Activated naive CD8-positive, alpha-beta T cell treated with anti-CD3 and anti-CD28 coated beads, Interleukin-2, amount 10 ng/mL, durations not matched to agents 7 days and 5 days (primary cell): ENCODE measurements around the gene ZNF346. TPM values are rescaled to one million over a fixed set of nuclear protein-coding genes. Genes with fewer than 3 reads are reported as not detected.

ENCODE experiments used
- ATAC-seq: fragments of 150-1000 bp; cut with Tn5 transposase; one replicate; pipeline ENCODE4 v1.10.0; 2021; ENCODE audit warnings: low read depth, moderate library complexity
- POLR2A ChIA-PET: fragments of 350-600 bp; sonication (Branson Sonifier 250); formaldehyde crosslinking; loops from one replicate; lab custom pipeline; 2021; ENCODE audit warnings: antibody characterized with exemption; lab: Charles Lee
- DNase-seq: peaks from one replicate; pipeline ENCODE4 v3.0.0; 2021
- H3K27ac Mint-ChIP-seq: one replicate; pipeline ENCODE4 v1.8.0; 2022; ENCODE audit warnings: mild to moderate bottlenecking, mixed read lengths
- H3K27me3 Mint-ChIP-seq: one replicate; pipeline ENCODE4 v1.8.0; 2022; ENCODE audit warnings: mild to moderate bottlenecking, moderate library complexity, mixed read lengths
- H3K36me3 Mint-ChIP-seq: one replicate; pipeline ENCODE4 v1.8.0; 2021; ENCODE audit warnings: mild to moderate bottlenecking, mixed read lengths
- H3K4me1 Mint-ChIP-seq: one replicate; pipeline ENCODE4 v1.8.0; 2021; ENCODE audit warnings: mixed read lengths
- H3K4me3 Mint-ChIP-seq: one replicate; pipeline ENCODE4 v1.8.0; 2022; ENCODE audit warnings: mild to moderate bottlenecking, moderate library complexity, mixed read lengths
- H3K9me3 Mint-ChIP-seq: one replicate; pipeline ENCODE4 v1.8.0; 2021; ENCODE audit warnings: mixed read lengths
- total RNA-seq, 2 experiments: library from RNA; stranded (reverse); gene quantifications; one replicate each; pipeline ENCODE4 v1.2.3, GENCODE V29; 2021

Gene ZNF346
- total RNA-seq, 2 experiments from 2014 or later: 21.7 to 30.7 TPM

DNA sequence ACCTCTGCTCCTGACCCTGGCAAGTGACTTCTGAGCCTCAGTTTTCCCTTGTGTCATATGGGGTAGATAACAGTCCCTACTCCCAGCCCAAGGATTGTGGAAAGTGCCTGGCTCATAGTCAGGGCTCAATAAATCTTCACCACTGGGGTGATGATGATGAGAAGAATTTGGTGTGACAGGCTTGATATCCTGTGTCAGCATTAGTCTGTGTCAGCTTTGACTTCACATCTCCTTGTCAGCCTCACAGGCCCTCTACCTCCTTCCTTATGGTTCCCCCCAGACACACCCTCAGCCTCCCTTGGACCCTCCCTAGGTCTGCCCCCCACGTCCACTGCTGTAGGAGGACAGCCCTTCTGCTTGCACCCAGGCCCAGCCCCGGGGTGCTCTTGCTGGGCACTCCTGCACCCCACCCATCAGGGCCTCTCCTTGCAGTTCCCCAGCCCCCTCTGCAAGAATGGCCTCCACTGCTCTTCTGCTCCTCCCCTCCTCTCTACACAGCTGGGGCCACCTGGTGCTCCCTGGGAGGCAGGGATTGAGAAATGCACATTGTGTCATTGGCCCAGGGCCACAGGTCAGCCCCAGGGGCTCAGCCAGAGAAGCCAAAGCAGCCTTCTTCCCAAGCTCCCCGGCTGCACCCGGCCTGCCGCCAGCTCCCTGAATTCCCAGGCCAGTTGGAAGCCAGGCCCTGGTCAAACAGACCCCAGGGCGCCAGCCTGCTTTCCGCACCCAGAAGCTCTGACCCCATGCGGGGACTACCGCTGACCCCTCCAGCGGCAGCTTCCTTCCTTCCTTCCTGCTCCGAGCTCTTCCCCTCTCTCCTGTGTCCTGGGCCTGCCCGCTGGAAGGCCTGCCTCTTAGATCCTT, 72.0 kb downstream of the ZNF346 start:
- H3K27me3 Mint-ChIP-seq: no peaks in the 10 kb centered on the region
- H3K9me3 Mint-ChIP-seq: no peaks in the 10 kb centered on the region
- no peak for ATAC-seq
- POLR2A ChIA-PET: no interaction called here
- DNase-seq: no peak
- H3K27ac Mint-ChIP-seq: no peak overlapping the region
- no peaks in the 10 kb centered on the region for H3K36me3 Mint-ChIP-seq
- H3K4me3 Mint-ChIP-seq: no peak overlapping the region
- H3K4me1 Mint-ChIP-seq: no peaks in the 10 kb centered on the region

DNA sequence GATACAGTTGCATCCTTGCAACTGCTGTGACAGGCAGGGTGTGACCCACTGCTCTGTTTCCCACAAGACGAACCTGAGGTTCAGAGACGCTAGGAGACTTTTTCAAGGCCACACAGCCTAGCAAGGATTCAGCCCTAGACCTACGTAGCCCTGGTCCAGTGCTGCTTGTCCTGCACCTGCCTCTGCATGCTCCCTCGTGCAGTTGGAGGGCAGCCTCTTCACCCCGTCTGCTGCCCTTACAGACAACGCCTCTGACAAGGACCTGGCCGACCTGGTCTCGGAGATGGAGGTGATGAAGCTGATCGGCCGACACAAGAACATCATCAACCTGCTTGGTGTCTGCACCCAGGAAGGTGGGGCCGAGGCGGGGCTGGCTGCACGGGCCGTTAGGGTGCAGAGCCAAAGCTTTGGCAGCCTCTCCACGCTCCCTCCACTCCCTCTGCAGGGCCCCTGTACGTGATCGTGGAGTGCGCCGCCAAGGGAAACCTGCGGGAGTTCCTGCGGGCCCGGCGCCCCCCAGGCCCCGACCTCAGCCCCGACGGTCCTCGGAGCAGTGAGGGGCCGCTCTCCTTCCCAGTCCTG, 72.7 kb downstream of the ZNF346 start:
- POLR2A ChIA-PET: no interaction called here
- Mint-ChIP-seq H3K9me3 (no peaks in the 10 kb centered on the region), H3K4me3 (no peak overlapping the region), H3K36me3 (no peaks in the 10 kb centered on the region), H3K27me3 (peaks cover 5% of the 10 kb centered on the region), H3K27ac (no peak overlapping the region), H3K4me1 (no peaks in the 10 kb centered on the region)
- ATAC-seq: no peak
- no peak for DNase-seq

DNA sequence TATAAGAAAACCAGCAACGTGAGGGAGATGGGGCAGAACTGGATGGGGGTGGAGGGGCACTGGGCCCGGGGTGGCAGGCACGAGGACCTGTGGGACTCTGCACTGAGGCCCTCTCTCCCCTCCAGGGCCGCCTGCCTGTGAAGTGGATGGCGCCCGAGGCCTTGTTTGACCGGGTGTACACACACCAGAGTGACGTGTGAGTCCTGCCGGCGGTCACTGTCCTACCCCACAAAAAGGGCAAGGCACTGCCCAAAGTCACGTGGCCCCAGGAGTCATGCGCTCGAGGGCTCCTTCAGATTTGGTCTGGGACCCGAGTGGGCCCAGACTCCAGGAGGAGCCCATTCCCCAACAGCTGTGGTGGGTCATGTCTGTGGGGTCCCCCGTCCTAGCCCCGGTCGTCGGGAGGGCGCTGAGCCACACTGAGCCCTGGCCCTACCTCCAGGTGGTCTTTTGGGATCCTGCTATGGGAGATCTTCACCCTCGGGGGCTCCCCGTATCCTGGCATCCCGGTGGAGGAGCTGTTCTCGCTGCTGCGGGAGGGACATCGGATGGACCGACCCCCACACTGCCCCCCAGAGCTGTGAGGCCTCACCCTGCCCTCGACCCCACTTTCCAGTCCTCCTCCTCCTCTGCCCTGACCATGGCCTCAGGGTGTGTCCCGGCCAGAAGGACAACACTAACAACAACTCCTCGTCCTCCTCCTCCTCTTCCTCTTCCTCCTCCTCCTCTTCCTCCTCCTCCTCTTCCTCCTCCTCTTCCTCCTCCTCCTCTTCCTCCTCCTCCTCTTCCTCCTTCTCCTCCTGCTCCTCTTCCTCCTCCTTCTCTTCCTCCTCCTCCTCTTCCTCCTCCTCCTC, 73.9 kb downstream of the ZNF346 start:
- DNase-seq (no peak), ATAC-seq (no peak)
- H3K9me3 Mint-ChIP-seq: no peaks in the 10 kb centered on the region
- POLR2A ChIA-PET: no interaction called here
- peaks cover 5% of the 10 kb centered on the region for H3K27me3 Mint-ChIP-seq
- no peaks in the 10 kb centered on the region for H3K36me3 Mint-ChIP-seq
- H3K27ac Mint-ChIP-seq: no peak overlapping the region
- no peak overlapping the region for H3K4me3 Mint-ChIP-seq
- no peaks in the 10 kb centered on the region for H3K4me1 Mint-ChIP-seq

DNA sequence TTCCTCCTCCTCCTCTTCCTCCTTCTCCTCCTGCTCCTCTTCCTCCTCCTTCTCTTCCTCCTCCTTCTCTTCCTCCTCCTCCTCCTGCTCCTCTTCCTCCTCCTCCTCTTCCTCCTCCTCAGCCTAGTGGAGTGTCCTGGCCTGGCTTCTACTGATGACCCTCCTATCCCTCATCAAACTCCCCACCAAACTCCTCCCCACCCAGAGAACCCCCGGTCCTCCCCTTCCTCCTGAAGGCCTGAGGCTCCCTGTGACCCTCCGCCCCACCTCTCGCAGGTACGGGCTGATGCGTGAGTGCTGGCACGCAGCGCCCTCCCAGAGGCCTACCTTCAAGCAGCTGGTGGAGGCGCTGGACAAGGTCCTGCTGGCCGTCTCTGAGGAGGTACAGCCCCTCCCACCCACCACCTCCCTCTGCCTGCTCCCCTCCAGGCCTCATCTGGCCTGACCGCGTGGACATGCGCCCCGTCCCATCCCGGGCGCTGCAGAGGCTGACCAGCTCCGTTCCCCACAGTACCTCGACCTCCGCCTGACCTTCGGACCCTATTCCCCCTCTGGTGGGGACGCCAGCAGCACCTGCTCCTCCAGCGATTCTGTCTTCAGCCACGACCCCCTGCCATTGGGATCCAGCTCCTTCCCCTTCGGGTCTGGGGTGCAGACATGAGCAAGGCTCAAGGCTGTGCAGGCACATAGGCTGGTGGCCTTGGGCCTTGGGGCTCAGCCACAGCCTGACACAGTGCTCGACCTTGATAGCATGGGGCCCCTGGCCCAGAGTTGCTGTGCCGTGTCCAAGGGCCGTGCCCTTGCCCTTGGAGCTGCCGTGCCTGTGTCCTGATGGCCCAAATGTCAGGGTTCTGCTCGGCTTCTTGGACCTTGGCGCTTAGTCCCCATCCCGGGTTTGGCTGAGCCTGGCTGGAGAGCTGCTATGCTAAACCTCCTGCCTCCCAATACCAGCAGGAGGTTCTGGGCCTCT, 74.8 kb downstream of the ZNF346 start:
- no peak for ATAC-seq
- DNase-seq: no peak
- POLR2A ChIA-PET: no interaction called here
- Mint-ChIP-seq H3K9me3 (no peaks in the 10 kb centered on the region), H3K4me1 (no peaks in the 10 kb centered on the region), H3K27me3 (peaks cover 5% of the 10 kb centered on the region), H3K36me3 (no peaks in the 10 kb centered on the region), H3K27ac (no peak overlapping the region), H3K4me3 (no peak overlapping the region)

DNA sequence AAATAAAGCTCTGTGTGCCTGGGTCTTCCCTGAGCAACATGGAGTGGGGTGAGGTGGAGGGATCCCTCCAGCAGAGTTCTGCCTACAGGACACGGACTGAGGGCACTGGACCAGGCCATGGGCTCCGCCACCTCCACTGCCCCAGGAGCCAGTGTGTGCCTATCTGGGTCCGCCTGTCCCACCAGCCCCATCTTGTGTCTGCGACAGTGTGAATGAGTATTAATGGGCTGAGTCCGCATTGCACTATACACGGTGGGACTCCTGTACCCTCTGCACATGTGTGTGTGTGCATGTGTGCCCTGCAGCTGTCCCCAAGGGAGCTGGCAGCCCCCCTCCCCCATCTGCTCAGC, 75.6 kb downstream of the ZNF346 start:
- Mint-ChIP-seq H3K27ac (no peak overlapping the region), H3K4me3 (no peak overlapping the region), H3K4me1 (no peaks in the 10 kb centered on the region), H3K27me3 (peaks cover 5% of the 10 kb centered on the region), H3K36me3 (no peaks in the 10 kb centered on the region), H3K9me3 (no peaks in the 10 kb centered on the region)
- POLR2A ChIA-PET: no interaction called here
- DNase-seq: no peak
- no peak for ATAC-seq

DNA sequence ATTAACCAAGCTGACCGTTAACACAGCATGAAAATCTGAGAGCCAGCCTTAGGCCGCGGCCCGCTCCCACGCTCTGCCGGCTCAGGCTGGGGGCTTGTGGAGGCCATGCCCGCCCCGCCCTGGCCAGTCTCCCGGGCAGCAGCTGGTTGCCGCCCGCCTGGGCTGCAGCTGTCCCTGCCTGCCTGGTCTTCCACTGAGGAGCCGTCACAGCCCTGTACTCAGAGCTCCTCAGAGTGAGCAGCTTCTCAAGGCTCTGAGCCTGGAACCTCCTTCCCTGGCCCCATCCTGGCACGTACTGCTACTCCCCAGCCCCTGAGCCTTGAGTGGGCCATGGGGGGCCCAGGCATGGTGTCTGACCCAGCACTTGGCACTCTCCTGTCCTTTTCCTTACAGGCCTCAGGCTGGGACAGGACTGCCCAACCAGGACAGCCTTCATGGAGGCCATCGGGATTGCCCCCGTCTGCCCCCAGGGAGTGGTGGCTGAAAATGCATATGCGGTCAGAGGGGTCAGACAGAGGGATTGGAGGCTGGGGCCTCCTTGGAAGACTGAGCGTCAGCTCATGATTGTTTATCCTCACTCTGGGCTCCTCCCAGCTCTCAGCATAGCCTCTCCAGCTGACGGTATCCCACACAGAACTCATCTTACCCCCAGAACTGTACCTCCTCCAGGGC, 76.1 kb downstream of the ZNF346 start:
- H3K9me3 Mint-ChIP-seq: no peaks in the 10 kb centered on the region
- no peak for ATAC-seq
- H3K36me3 Mint-ChIP-seq: no peaks in the 10 kb centered on the region
- H3K4me1 Mint-ChIP-seq: no peaks in the 10 kb centered on the region
- DNase-seq: no peak
- H3K27ac Mint-ChIP-seq: no peak overlapping the region
- POLR2A ChIA-PET: interaction anchor here (0.6 kb wide), 1 partner anchor 48 kb away, joined by 6 read pairs; no protein-coding TSS in a partner anchor
- no peak overlapping the region for H3K4me3 Mint-ChIP-seq
- peaks cover 5% of the 10 kb centered on the region for H3K27me3 Mint-ChIP-seq

DNA sequence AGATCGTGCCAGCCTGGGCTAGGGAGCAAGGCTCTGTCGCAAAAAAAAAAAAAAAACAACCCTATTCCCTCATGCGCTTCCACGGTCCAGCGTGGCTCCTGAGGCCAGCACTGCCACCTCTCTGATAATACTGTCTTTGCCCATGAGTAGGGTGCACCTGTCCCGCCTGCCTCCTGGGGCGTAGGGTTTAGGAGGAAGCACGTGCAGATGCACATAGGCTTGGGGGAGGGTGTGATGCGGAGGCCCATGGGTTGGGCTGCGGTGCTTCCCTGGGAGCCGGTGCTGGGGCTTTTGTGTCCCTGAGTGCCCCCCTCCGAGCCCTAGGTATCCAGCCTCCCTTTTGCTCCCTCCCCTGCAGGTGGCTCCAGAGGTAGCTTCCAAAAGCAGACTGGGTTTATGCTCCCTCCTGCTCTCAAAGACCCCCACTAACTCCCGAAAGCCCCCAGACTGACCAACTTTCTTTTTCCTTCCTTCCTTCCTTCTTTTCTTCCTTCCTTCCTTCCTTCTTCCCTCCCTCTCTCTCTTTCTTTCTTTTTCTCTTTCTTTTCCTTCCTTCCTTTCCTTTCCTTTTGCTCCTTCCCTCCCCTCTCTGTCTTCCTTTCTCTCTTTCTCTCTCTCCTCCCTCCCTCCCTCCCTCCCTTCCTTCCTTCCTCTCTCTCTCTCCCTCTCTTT, 77.1 kb downstream of the ZNF346 start:
- Mint-ChIP-seq H3K4me3 (no peak overlapping the region), H3K27ac (no peak overlapping the region), H3K36me3 (no peaks in the 10 kb centered on the region), H3K4me1 (no peaks in the 10 kb centered on the region), H3K9me3 (no peaks in the 10 kb centered on the region), H3K27me3 (peaks cover 5% of the 10 kb centered on the region)
- POLR2A ChIA-PET: no interaction called here
- DNase-seq: no peak
- ATAC-seq: peak; percentile 15

DNA sequence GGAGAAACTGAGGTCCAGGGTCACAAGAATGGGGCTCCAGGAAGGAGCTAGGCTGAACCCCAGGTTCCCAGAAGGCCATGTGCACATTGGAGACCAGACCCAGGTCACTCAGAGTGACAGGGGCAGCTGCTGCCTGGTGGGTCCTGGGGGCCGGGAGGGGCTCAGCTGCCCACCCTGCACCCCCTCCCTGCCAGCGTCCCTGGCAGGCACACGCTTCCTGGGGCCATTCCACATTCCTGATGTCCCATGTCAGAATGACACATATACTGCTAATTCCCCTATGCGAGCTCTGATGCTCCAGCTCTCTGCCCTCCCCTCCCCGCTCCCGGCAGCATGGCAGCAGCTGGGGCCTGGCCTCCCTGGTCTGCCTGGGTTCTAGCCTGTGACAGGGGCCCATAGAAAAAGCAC, 78.2 kb downstream of the ZNF346 start:
- Mint-ChIP-seq H3K36me3 (no peaks in the 10 kb centered on the region), H3K4me1 (no peaks in the 10 kb centered on the region), H3K27ac (no peak overlapping the region), H3K4me3 (no peak overlapping the region), H3K9me3 (no peaks in the 10 kb centered on the region), H3K27me3 (peaks cover 5% of the 10 kb centered on the region)
- DNase-seq (no peak), ATAC-seq (no peak)
- POLR2A ChIA-PET: interaction anchor here (0.8 kb wide), 1 partner anchor 14 kb away, joined by 5 read pairs; no protein-coding TSS in a partner anchor

DNA sequence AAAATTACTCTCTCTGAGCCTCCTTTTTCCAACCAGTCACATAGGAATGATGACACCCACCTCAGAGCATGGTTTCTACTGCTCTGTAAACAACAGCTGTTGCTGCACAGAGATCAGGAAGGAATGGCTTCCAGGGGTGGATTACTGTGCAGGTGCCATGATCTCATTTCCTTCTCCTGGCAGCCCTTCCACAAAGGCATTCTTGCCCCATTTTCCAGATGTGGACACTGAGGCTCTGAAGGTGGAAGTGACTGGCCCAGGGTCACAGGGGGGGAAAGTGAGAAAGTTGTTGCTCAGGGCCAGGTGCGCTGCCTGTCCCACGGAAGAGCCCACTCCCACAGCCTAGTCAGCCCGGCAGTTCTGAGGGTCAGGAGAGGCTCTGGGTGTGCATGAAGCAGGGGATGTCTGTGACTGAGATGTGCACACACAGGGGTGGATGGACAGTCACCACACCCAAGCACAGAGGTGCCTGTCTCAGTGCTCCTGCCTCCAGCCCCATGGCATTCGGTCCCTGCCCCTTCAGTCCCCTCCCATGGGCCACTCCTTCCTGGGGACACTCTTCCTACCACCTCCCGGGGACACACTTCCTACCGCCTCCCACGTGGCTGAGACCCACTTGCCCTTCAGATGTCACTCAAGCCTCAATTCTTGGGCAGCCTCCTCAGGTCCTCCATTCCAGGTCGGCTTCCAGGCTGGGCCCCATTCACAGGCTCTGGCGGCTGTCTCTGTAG, 81.2 kb downstream of the ZNF346 start:
- ATAC-seq: no peak
- peaks cover 5% of the 10 kb centered on the region for H3K27me3 Mint-ChIP-seq
- no peak for DNase-seq
- no peak overlapping the region for H3K27ac Mint-ChIP-seq
- no peaks in the 10 kb centered on the region for H3K36me3 Mint-ChIP-seq
- H3K4me3 Mint-ChIP-seq: no peak overlapping the region
- no peaks in the 10 kb centered on the region for H3K9me3 Mint-ChIP-seq
- H3K4me1 Mint-ChIP-seq: no peaks in the 10 kb centered on the region
- POLR2A ChIA-PET: no interaction called here

DNA sequence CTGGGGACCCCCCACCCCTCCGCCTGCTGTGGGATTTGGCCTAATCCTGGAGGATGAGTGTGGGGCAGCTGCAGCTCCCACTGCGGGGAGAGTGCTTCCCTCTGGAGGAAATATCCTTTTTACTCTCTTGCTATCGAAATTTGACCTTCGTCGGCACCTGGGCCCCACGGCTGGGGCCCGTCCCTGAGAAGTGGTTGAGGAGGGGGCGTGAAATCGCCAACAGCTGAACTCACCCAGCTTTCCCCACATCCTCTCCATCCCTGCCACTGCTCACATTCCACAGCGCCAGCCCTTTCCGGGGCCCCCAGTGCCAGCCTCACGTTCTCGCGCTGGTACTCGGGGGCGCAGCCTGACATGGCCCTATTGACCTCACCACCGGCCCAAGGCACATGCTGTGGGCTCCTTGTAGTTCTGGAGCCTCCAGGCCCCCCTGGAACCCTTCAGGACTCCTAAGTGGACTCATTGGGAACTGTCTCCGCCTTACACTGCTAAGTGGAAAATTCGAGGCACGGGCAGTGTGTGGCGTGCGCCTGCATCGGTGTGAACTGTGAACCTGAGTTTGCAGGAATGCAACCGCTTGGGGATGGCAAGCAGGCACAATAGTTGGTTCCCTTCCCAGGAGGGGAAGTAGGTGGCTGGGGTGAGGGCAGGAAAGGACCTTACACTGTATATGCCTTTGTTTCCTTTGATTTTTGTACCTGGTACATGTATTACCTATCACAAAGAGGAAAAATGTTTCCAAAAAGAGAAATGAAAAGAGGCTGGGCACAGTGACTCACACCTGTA, 83.4 kb downstream of the ZNF346 start:
- Mint-ChIP-seq H3K4me3 (no peak overlapping the region), H3K36me3 (no peaks in the 10 kb centered on the region), H3K9me3 (no peaks in the 10 kb centered on the region), H3K4me1 (no peaks in the 10 kb centered on the region), H3K27me3 (peaks cover 1% of the 10 kb centered on the region), H3K27ac (no peak overlapping the region)
- DNase-seq (no peak), ATAC-seq (no peak)
- POLR2A ChIA-PET: no interaction called here

DNA sequence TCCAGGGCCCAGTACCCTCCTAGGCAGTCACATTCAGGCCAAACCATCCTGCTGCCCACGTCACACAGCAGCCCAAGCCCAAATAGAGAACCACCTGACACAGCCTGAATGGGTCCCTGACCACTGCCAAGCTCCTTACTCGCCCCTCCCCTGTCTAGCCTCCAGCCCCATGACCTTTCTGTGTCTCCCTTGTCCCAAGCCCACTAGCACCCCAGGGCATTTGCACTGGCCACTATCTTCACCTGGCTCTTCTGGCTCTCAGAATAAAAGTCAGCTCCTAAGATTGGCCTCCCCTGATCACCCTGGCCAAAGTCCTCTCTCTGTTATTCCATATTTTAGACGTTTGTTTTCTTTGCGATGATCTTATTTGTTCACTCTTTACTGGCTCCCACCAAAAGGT, 84.7 kb downstream of the ZNF346 start:
- H3K4me3 Mint-ChIP-seq: no peak overlapping the region
- POLR2A ChIA-PET: no interaction called here
- H3K27me3 Mint-ChIP-seq: peaks cover 1% of the 10 kb centered on the region
- no peaks in the 10 kb centered on the region for H3K9me3 Mint-ChIP-seq
- no peaks in the 10 kb centered on the region for H3K36me3 Mint-ChIP-seq
- peaks cover 3% of the 10 kb centered on the region for H3K4me1 Mint-ChIP-seq
- DNase-seq (no peak), ATAC-seq (no peak)
- H3K27ac Mint-ChIP-seq: no peak overlapping the region
